GM18870 (cell line): ENCODE data around the gene KRTAP24-1.

ENCODE experiments used
- ATAC-seq: cut with Tn5 transposase; IDR thresholded peaks from one replicate; pipeline ENCODE4 v1.9.1; 2021; ENCODE audit warnings: moderate library complexity; ENCODE audit not compliant: unreplicated experiment

KRTAP24-1 gene

GRCh38 chr21:30282850-30283249 is at the start of gene KRTAP24-1:
Gene KRTAP24-1 (minus strand): TSS chr21:30282950. CDS start chr21:30282932, 18 bp downstream.
- ATAC-seq, result no peak

- no peak for ATAC-seq
Measured at GRCh38 chr21:30329203-30329875, 46.6 kb upstream of the KRTAP24-1 start.

GRCh38 chr21:30326390-30326789 is 43.6 kb upstream of the KRTAP24-1 start:
- no peak for ATAC-seq

- ATAC-seq, result no peak
Measured at GRCh38 chr21:30320215-30320614, 37.5 kb upstream of the KRTAP24-1 start, which contains the start of gene KRTAP26-1. Gene KRTAP26-1 (minus strand): TSS chr21:30320315. CDS start chr21:30320035, 280 bp downstream.

- ATAC-seq, result no peak
Measured at GRCh38 chr21:30315701-30316100, 33.0 kb upstream of the KRTAP24-1 start.

- ATAC-seq, result no peak
Measured at GRCh38 chr21:30306884-30307283, 24.1 kb upstream of the KRTAP24-1 start.

GRCh38 chr21:30305136-30305535 is 22.4 kb upstream of the KRTAP24-1 start:
- no peak for ATAC-seq

- ATAC-seq, result no peak
Measured at GRCh38 chr21:30289215-30289614, 6.5 kb upstream of the KRTAP24-1 start, which contains the start of gene KRTAP25-1. Gene KRTAP25-1 (minus strand): TSS chr21:30289514. CDS start chr21:30289490, 24 bp downstream.

GRCh38 chr21:30271611-30272010 is 11.1 kb downstream of the KRTAP24-1 start:
- no peak for ATAC-seq

GRCh38 chr21:30271156-30271555 is 11.6 kb downstream of the KRTAP24-1 start:
- ATAC-seq, result no peak

- no peak for ATAC-seq
Measured at GRCh38 chr21:30269803-30270530, 12.8 kb downstream of the KRTAP24-1 start.

- ATAC-seq, result no peak
Measured at GRCh38 chr21:30268608-30269197, 14.0 kb downstream of the KRTAP24-1 start.

- no peak for ATAC-seq
Measured at GRCh38 chr21:30257773-30258172, 25.0 kb downstream of the KRTAP24-1 start.

GRCh38 chr21:30256100-30256499 is 26.6 kb downstream of the KRTAP24-1 start:
- no peak for ATAC-seq

GRCh38 chr21:30255679-30256078 is 27.1 kb downstream of the KRTAP24-1 start:
- ATAC-seq, result no peak

GRCh38 chr21:30251781-30252180 is 31.0 kb downstream of the KRTAP24-1 start:
- ATAC-seq, result no peak

- no peak for ATAC-seq
Measured at GRCh38 chr21:30249936-30250335, 32.8 kb downstream of the KRTAP24-1 start.

- no peak for ATAC-seq
Measured at GRCh38 chr21:30248844-30249243, 33.9 kb downstream of the KRTAP24-1 start.

- no peak for ATAC-seq
Measured at GRCh38 chr21:30245061-30245460, 37.7 kb downstream of the KRTAP24-1 start.

GRCh38 chr21:30243691-30244090 is 39.1 kb downstream of the KRTAP24-1 start:
- ATAC-seq, result no peak

- ATAC-seq, result no peak
Measured at GRCh38 chr21:30240661-30241060, 42.1 kb downstream of the KRTAP24-1 start.

- no peak for ATAC-seq
Measured at GRCh38 chr21:30238168-30238567, 44.6 kb downstream of the KRTAP24-1 start.
